NAMALWA (cell line): ENCODE data around the gene SH3BGRL2.

ENCODE experiments used
- DNase-seq: peaks from one replicate; pipeline ENCODE4 v3.0.0-alpha.2; 2015; ENCODE audit warnings: low spot score

Gene SH3BGRL2

DNA sequence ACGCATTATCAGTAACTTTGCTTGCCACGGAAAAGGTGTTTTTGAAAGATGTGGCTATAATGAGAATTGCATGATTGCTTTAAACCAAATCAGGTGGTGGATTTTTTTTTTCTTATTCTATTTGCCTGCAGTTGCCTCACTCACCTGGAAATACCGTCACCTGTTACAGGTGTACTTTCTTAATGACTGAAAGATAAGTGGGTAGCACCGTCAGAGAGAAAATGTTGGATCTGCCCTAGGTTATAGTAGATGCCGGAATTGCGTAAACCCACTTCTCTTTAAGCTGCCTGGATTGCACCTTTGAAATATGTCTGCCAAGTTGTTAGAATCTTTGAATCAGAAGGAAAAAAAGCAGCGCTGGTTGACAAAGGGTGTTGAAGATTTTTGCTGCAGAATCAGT, 68.5 kb downstream of the SH3BGRL2 start:
- no peak for DNase-seq

DNA sequence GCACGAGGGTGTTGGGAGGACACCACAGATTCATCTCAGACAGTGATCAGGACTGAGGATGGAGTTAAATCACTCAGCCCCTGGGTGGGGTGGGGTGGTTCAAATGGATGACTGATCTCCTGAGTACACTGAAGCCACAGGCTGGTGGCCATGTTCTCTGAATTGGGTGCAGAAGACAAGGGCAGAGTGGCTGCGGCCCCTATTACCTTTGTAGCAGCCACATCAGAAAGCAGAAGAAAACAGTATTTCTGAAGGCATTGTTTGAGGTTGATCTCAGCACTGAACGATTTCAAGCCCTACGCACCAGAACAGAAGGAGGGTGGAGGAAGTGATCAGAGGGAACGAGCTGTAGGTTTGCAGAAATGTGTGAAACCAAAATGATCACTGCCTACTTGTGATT, 71.6 kb downstream of the SH3BGRL2 start:
- no peak for DNase-seq

DNA sequence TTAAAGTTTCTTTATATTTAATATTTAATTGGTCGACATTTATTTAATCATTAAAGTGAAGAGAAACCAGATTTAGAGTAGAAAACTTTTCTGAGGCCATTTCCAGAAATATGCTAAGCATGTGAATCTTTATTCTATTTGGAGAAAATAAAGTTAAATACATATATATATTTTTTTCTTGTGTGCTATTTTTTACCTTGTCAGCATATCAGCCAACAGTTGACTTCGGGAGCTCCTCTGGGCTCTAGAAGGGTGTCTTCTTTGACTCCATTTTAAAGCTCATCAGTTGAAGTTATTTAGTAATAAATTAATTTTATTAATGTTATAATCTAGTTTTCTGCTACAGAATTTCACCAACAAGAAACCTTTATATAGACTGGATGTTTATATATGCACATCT, 73.1 kb downstream of the SH3BGRL2 start:
- no peak for DNase-seq

DNA sequence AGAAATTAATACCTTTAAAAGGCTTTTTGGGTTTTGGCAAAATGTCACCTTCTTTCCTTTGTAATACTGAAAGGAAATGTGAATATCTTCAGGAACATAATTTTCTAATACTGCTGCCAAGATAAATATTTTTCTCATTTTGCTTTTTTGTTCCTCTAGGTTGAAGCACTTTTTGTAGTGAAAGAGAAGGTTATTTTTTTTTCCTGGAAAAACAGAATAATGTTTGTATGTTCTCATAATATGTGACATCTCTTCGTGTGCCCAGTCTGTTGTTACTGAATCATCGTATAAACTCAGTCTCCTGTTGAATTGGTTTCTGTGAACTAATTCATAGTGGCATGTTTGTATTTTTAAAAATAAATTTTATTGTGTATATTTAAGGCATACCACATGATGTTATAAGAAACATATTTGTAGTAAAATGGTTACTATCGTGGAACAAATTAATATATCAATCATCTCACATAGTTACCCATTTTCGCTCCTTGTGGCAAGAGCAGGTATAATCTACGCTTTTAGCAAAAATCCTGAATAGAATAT, 74.4 kb downstream of the SH3BGRL2 start:
- DNase-seq = no peak

DNA sequence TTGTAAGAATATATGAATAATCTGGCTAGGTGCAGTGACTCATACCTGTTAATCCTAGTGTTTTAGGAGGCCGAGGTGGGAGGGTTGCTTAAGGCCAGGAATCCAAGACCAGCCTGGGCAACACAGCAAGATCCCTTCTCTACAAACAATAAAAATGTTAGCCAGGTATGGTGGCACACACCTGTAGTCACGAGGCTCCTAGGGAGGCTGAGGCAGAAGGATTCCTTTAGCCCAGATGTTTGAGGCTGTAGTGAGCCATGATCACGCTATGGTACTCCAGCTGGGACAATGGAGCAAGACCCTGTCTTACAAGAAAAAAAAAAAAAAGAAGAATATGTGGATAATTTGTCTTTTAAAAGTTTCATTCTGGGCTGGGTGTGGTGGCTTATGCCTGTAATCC, 75.4 kb downstream of the SH3BGRL2 start:
- no peak for DNase-seq

DNA sequence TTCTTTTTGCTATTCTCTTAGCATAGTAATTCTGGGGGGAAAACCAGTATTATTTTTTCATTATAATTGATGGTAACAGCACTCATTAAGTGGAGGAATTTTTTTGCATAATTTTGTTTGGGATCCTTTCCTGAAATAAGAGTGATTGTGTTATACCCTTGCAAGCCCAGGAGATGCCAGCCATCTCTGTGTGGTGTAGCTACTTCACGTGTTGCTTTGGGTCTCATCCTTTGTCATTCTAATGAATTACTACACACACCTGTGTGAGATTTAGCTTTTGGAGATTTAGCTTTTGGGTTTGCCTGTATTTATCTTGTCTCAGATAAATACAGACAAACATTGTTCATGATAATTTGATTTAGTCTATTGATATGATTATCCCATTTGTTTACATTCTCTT, 76.5 kb downstream of the SH3BGRL2 start:
- no peak for DNase-seq

DNA sequence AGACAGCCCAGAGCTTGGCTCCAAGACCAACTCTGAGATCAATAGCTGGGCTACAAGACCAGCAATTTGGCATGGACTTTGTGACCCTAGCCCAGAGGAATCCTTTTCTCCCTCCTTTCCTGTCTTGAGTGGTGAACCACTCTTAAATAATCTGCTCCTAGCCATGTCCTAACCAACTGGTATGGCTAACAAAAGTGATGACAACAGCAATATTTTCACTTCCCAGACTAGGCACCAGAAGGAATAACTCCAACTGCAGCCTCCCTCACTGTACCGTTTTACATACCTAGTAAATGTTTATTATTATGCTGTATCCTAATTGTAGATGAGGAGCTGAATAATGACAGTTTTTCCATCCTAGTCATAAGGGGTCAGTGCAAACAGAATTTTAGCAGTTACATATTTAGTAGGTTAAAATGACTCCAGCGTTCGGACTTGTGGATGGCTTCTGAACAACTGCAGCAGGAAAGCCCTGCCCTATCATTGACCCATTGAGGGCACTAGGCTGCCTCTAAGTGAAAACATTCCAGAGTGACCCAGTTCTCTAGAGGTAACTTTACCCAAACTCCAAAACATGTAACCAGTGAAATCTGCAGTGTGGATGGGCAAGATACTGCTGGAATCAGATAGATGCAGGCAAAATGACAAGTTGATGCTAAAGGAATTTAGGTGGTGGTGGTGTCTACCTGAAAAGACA, 77.1 kb downstream of the SH3BGRL2 start:
- no peak for DNase-seq

DNA sequence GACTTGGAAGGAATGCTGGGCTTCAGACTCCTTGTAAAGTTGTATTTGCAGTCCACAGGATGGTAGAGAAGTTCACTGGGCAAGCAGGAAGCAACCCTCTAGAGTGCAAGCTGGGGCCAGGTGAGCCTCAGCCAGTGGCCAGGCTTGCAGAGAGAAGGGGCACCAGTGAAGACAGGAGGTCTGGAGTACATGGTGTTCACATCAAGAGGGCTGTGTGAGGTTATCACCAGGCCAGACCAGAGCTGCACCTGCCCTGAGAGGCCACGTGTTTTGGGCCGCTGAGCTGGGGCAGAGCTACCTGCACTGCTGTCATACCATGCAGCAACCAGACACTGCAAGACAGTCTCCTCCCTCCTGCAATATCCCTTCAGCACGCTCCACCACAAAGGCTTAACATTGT, 79.0 kb downstream of the SH3BGRL2 start:
- DNase-seq = no peak

DNA sequence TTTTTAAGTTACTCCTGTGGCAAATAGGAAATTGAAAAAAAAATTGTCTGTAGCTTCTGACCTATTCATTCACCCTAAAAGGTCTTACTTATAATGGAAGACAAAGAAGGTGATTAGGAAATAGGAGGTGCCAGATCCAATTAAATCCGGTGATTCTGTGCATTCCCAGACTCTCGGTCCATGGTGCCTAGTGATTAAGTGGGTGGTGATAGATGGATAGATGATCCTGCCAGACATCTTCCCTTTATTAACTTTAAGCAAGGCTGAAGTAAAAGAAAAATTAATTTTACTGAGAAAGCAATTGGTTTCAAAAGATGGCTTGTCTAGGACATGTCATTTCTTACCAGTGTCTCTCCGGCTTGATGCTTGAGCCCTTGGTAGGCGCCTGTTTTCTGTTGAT, 80.0 kb downstream of the SH3BGRL2 start:
- no peak for DNase-seq

DNA sequence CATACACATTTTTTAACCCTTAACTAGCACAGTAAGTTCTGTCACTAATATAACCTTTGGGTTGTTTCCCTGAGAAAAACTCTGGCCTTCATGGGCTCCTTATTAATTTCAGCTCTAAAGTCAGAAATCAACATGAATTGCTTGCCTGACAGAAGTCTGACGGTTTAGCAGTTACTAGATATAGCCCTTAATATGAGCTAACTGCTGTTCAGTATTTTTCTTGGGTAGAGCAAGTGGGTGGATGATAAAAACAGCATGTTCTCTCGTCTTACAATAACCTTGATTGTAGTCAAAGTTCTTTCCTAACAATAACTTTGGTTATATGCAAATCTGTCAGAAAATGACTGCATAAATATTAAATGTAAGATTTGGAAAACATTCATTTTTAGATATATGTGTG, 81.0 kb downstream of the SH3BGRL2 start:
- DNase-seq = no peak

DNA sequence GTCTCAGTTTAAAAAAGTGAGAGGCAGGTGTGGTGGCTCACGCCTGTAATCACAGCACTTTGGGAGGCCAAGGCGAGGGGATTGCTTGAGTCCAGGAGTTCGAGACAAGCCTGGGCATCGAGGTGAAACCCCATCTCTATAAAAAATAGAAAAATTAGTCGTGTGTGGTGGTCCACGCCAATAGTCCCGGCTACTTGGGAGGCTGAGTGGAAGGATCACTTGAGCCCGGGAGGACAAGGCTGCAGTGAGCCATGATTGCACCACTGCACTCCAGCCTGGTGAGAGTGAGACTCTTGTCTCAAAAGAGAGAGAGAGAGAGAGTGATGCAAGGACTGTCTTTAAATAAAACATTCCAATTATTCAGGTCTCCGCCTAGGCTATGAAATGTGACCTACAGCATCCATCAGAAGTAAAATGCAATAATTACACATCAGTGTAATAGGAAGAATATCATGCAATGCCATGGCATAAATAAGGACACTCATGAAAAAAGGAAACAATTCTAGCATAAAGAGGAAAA, 81.5 kb downstream of the SH3BGRL2 start:
- no peak for DNase-seq

DNA sequence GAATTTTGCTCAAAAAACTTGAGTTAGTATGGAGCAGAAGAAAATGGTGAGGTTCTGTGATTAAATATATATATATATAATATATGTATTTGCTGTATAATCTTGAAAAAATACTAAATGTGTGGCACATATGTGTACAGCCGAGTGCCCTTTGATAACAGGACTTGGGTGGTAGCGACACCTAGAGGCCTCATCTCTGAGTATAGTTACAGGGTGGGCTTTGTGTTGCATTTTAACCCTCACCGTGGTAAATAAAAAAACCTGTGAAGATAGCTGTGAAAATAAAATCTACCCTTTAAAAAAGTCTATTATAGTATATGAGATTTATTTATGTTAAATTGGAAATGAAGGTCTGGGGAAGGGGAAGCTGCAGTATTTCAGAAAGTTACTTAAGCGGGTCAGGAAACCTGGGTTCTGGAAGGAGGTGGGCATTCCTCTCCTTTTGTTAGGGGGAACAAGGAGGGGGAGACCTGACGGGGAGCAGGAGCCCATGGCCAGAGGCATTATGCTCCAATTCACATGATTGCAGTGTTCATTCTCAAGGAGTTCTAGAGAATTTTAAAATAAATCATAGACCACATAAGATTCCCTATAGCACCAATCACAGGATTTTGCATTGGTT, 82.7 kb downstream of the SH3BGRL2 start:
- peak; percentile 73 for DNase-seq

DNA sequence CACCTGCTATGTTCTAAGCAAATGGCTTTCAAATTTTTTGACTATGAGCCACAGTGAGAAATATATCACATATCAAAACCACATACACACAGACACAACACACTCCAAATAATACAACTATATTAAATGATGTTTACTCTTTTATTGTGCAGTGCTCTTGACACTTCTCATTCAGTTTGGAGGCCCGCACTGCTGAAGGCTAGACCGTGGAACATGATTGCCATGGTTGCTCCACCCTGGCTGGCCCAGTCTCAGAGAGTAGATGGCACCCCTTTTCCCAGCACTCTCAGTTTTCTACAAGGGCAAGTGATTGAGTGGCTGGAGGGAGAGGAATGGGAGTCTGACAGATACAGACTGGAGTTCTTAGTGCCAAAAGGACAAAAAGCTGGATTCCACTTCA, 86.9 kb downstream of the SH3BGRL2 start:
- no peak for DNase-seq

DNA sequence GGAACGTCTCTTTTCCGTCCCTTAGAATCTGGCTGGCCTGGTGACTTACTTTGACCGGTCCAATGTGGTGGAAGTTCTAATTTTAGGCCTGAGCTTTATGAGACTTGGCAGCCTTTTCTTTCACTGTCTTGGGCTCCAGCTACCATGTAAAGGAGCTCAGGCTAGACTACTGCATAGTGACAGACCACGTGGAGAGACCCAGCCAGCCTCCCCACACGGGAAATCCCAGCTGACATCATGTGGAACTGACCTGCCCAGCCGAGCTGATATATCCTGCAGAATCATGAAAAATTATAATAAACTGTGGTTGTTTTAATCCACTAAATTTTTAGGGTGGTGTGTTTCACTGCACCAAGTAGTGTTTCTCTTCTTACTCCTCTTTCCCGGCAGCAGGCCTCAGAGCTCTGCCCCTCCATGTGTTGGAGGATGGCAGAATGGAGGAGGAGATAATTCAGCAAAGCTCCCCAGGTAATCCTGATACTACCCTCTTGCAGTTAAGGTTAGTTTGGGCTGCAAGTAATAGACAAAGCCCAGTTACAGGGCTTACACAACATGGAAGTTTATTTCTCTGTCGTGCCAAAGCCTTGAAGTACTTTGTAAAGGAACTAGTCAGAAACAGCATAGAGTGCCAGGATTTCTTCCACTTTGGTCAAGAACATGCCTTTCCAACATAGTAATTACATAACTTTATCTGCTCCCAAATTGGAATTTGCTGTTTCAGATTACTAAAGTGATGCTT, 87.5 kb downstream of the SH3BGRL2 start:
- DNase-seq = no peak

DNA sequence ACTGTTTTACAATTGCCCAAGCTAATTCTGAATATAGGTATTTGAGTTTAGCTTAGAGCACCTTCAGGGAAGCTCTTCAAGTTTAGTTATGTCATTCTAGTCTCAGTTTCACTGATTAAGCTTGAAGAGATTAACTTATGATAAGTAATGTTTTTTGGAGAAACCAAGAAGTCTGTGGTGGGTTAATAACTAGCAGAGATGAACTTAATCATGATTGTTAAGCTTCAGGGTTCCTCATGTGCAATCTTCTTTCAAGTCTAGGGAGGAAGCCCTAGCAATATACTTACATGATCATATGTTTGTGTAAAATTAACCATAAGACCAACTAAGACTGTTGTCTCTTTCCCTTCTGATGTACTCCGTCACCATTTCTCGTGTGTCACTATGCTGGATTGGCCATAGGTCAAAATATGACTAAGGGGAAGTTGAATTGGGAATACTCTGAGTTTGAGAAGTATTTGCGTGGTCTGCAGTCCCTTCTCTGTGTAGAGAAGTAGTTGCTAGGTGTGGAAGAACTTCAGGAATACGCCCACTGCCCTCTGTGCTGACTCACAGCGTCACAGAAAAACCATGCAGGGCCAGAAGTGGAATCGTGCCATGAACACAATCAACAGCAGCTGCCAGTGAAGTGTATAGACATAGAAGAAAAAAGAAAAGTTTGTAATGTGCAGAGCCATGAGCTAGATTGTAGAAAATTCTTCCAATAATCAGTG, 88.3 kb downstream of the SH3BGRL2 start:
- no peak for DNase-seq

DNA sequence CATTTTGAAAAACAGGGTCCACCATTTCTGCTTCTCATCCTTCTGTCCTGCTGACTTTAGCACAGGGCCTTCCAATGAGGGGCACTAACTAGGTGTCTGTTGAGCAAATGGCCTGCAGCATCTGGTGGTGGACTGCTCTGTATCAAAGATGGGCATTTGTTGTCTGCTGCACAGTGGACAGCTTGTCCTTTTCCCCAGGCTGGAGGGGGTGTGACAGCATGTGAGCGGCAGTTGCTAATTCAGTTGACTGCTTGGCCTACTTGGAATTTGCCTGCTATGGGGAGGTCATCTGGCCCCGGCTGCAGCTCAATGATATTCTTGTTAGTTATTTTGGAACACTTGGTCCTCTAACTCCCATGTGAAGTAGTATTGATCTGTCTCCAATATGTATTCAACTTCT, 93.7 kb downstream of the SH3BGRL2 start:
- no peak for DNase-seq

DNA sequence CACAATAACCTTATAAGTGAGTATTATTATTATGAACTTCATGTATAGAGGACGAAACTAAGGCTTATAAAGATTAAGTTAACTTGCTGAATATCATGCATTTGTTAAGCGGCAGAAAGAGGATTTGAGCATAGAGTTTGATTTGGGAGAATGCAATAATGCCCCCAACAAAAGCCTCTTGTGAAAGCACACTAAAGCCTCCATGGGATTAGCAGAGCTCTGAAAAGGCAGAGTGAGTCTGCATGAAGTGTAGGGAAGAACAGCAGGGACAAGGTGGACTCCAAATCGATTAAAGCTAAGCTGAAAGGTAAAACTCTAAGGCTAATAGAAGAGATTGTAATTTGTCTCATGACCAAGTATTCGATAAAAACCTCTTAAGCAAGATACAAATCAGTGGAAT, 100.3 kb downstream of the SH3BGRL2 start:
- DNase-seq = no peak

DNA sequence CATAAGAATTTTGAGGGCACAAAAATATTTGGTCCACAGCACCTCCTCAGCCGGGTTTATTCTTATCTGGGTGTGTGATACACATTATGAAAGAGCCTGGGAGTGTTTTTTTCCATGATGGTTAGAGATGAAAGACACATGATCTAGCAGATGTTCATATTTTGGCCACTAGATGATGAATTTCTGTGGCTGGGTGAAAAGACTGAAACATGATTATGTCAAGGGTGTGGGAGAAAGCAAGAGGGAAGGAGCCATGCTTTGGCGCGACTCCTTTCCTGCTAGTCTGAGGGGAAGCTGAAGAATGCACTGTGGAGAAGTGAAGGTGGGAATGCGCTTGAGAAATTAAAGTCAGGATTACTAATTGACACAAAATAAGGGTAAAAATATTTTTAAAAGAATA, 102.3 kb downstream of the SH3BGRL2 start:
- DNase-seq = peak; percentile 8

DNA sequence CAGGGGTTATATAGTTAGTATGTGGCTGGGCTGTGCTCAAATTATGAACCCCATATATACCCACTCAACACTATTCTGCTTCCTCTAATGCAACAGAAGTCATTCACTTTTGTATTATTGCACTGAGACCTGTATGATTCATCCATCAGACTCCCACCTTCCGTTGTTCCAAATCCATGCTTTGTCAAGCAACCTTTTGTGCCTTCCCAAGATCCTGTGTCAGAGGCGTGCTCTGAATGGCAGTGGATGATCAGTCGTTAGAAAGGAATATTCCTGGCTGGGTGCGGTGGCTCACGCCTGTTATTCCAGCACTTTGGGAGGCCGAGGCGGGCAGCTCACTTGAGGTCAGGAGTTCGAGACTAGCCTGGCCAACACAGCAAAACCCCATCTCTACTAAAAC, 103.2 kb downstream of the SH3BGRL2 start:
- no peak for DNase-seq

DNA sequence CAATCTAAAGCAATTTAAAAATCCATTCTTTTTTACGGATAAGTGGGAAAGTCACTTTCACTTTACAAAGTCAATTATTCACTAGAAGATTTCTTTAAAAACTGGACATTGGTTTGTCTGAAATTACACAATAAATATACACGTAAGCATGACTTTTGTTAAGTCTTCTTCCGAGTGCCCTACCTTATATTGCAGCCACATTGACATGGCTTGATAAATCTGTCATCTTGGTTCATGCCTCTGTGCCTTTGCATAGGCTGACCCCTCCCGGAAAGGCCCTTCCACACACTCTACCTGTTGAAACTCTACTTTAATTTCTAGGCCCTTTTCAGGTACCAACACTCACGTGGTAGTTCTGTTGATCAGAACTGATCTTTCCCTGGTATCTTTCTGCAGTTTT, 104.1 kb downstream of the SH3BGRL2 start:
- DNase-seq = no peak

DNA sequence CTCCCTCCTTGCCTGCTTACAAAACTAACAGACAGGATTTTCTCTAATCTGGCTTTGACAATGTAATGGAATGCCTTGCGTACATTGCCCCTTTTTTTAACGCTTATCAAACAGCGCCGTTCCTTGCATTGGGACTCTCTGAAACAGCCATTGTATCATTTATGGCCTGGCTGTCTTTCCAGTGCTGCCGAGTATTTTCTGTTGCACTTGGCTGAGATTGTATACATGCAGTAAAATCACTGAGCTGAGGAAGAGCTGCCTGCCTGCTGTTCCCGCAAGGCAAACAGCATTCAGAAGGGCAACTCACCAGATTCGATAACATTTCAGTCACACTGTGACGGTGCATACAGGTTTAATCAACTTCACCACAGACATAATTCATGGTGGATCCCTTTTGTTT, 106.0 kb downstream of the SH3BGRL2 start:
- no peak for DNase-seq

DNA sequence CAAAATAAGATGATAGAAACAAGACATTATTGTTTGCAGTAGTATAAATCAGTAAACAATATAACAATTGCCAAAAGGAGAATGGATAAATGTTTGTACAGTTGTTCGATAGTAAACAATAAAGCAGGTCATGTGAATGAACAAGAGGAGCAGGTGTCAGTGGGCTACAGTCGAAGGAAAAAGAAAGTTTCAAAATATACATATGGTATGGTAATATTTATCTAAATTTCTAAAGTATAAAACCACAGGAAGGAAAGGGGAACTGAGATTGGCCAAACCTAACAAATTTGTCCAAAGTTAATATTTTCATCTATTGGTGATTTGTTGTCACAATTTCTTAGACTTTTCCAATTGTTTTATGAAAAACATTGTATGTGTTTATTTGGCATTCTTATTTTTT, 110.9 kb downstream of the SH3BGRL2 start:
- no peak for DNase-seq
